ENCODE measurements around the gene CDC20. TPM values are rescaled to one million over a fixed set of nuclear protein-coding genes. Genes with fewer than 3 reads are reported as not detected.

The CDC20 gene
- total and polyA plus RNA-seq, 2 of the 8 experiments (the other 6 are each of a cell fraction or from before 2014, with no cell fraction given): 214 to 221 TPM

DNA sequence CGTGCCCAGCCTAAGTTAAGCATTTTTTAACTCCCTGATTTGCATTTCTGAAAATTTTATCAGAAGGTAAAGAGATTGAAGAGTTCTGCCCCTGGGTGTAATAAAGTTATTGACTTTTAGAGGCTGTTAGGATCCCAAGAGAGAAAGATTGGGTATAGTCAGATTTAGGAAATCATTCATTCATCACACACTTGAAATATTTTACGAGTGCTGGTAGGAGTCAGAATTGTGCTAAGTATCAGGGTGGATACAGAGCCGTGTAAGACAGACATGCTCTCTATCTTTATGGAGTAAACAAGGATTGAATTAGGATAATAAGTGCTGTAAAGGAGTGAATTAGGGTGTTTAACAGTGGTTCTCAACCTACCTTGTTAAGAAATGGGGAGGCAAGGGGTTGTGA, 33.9 kb downstream of the CDC20 start (continued):
- TF ChIP-seq SUZ12 (IDR thresholded peaks at IDR 0.05; ENCODE audit: low read length) (no peak), TAF7 (optimal IDR thresholded peaks at IDR 0.05; ENCODE audit: borderline replicate concordance, low read depth, low read length) (no peak), ASH2L (IDR thresholded peaks at IDR 0.05; ENCODE audit: low read length) (no peak)

All from H1 (cell line).